ENCODE results near the gene CCL16.
"Not testable (repeated sequence)": the region's sequence is repeated elsewhere in the genome, so short reads cannot be mapped to it uniquely, and the experiment has no call there.

Gene CCL16

GRCh38 chr17:35963663-35964062, 17.6 kb downstream of the CCL16 start:
- H3K9me3 ChIP-seq (ENCODE audit: control insufficient read depth, low read length): no peaks in the 10 kb centered on the region
- no peak overlapping the region for H3K4me3 ChIP-seq (ENCODE audit: low read length)
- no peaks in the 10 kb centered on the region for H3K4me1 ChIP-seq (ENCODE audit: control insufficient read depth, insufficient read depth, low read length)
- H3K36me3 ChIP-seq (ENCODE audit: control insufficient read depth, insufficient read depth, low read length): no peaks in the 10 kb centered on the region
- no peaks in the 10 kb centered on the region for H3K27me3 ChIP-seq (ENCODE audit: control insufficient read depth, insufficient read depth, low read length)
- H3K9ac ChIP-seq (ENCODE audit: low read length): no peak overlapping the region

GRCh38 chr17:35953720-35954119, 27.6 kb downstream of the CCL16 start:
- H3K36me3 ChIP-seq (ENCODE audit: control insufficient read depth, insufficient read depth, low read length): no peaks in the 10 kb centered on the region
- no peaks in the 10 kb centered on the region for H3K9me3 ChIP-seq (ENCODE audit: control insufficient read depth, low read length)
- H3K9ac ChIP-seq (ENCODE audit: low read length): no peak overlapping the region
- H3K27me3 ChIP-seq (ENCODE audit: control insufficient read depth, insufficient read depth, low read length): no peaks in the 10 kb centered on the region
- H3K4me1 ChIP-seq (ENCODE audit: control insufficient read depth, insufficient read depth, low read length): no peaks in the 10 kb centered on the region
- no peak overlapping the region for H3K4me3 ChIP-seq (ENCODE audit: low read length)

GRCh38 chr17:35949401-35949800, 31.9 kb downstream of the CCL16 start:
- H3K27me3 ChIP-seq (ENCODE audit: control insufficient read depth, insufficient read depth, low read length): no peaks in the 10 kb centered on the region
- no peaks in the 10 kb centered on the region for H3K4me1 ChIP-seq (ENCODE audit: control insufficient read depth, insufficient read depth, low read length)
- H3K4me3 ChIP-seq (ENCODE audit: low read length): no peak overlapping the region
- no peak overlapping the region for H3K9ac ChIP-seq (ENCODE audit: low read length)
- no peaks in the 10 kb centered on the region for H3K36me3 ChIP-seq (ENCODE audit: control insufficient read depth, insufficient read depth, low read length)
- no peaks in the 10 kb centered on the region for H3K9me3 ChIP-seq (ENCODE audit: control insufficient read depth, low read length)

GRCh38 chr17:35948092-35948491, 33.2 kb downstream of the CCL16 start:
- peaks cover 2% of the 10 kb centered on the region for H3K4me1 ChIP-seq (ENCODE audit: control insufficient read depth, insufficient read depth, low read length)
- H3K36me3 ChIP-seq (ENCODE audit: control insufficient read depth, insufficient read depth, low read length): no peaks in the 10 kb centered on the region
- H3K27me3 ChIP-seq (ENCODE audit: control insufficient read depth, insufficient read depth, low read length): no peaks in the 10 kb centered on the region
- H3K9ac ChIP-seq (ENCODE audit: low read length): no peak overlapping the region
- H3K4me3 ChIP-seq (ENCODE audit: low read length): no peak overlapping the region
- H3K9me3 ChIP-seq (ENCODE audit: control insufficient read depth, low read length): no peaks in the 10 kb centered on the region

- Histone ChIP-seq H3K4me1 (ENCODE audit: control insufficient read depth, insufficient read depth, low read length) (peaks cover 11% of the 10 kb centered on the region), H3K27me3 (ENCODE audit: control insufficient read depth, insufficient read depth, low read length) (no peaks in the 10 kb centered on the region), H3K9me3 (ENCODE audit: control insufficient read depth, low read length) (no peaks in the 10 kb centered on the region), H3K9ac (ENCODE audit: low read length) (no peak overlapping the region), H3K36me3 (ENCODE audit: control insufficient read depth, insufficient read depth, low read length) (no peaks in the 10 kb centered on the region), H3K4me3 (ENCODE audit: low read length) (no peak overlapping the region)
Observed at GRCh38 chr17:35947156-35947585, 34.1 kb downstream of the CCL16 start.

GRCh38 chr17:35944151-35944550, 37.1 kb downstream of the CCL16 start:
- no peaks in the 10 kb centered on the region for H3K9me3 ChIP-seq (ENCODE audit: control insufficient read depth, low read length)
- H3K4me1 ChIP-seq (ENCODE audit: control insufficient read depth, insufficient read depth, low read length): peaks cover 11% of the 10 kb centered on the region
- no peak overlapping the region for H3K4me3 ChIP-seq (ENCODE audit: low read length)
- H3K27me3 ChIP-seq (ENCODE audit: control insufficient read depth, insufficient read depth, low read length): no peaks in the 10 kb centered on the region
- no peak overlapping the region for H3K9ac ChIP-seq (ENCODE audit: low read length)
- no peaks in the 10 kb centered on the region for H3K36me3 ChIP-seq (ENCODE audit: control insufficient read depth, insufficient read depth, low read length)

- H3K9me3 ChIP-seq (ENCODE audit: control insufficient read depth, low read length): no peaks in the 10 kb centered on the region
- no peak within 1 kb of the TSS for H3K9ac ChIP-seq (ENCODE audit: low read length)
- no peaks in the 10 kb centered on the region for H3K36me3 ChIP-seq (ENCODE audit: control insufficient read depth, insufficient read depth, low read length)
- H3K4me3 ChIP-seq (ENCODE audit: low read length): no peak within 1 kb of the TSS
- H3K4me1 ChIP-seq (ENCODE audit: control insufficient read depth, insufficient read depth, low read length): peaks cover 11% of the 10 kb centered on the region
- no peaks in the 10 kb centered on the region for H3K27me3 ChIP-seq (ENCODE audit: control insufficient read depth, insufficient read depth, low read length)
Observed at GRCh38 chr17:35943537-35943936, 37.8 kb downstream of the CCL16 start, which contains the start of gene LYZL6. TSS of gene LYZL6 (minus strand) at chr17:35943713. CDS start at chr17:35939356, 4,357 bp downstream.

- Histone ChIP-seq H3K4me3 (ENCODE audit: low read length) (no peak overlapping the region), H3K4me1 (ENCODE audit: control insufficient read depth, insufficient read depth, low read length) (peaks cover 11% of the 10 kb centered on the region), H3K9me3 (ENCODE audit: control insufficient read depth, low read length) (no peaks in the 10 kb centered on the region), H3K36me3 (ENCODE audit: control insufficient read depth, insufficient read depth, low read length) (no peaks in the 10 kb centered on the region), H3K9ac (ENCODE audit: low read length) (no peak overlapping the region), H3K27me3 (ENCODE audit: control insufficient read depth, insufficient read depth, low read length) (no peaks in the 10 kb centered on the region)
Observed at GRCh38 chr17:35942588-35943186, 38.6 kb downstream of the CCL16 start.

- H3K9ac ChIP-seq (ENCODE audit: low read length); H3K4me3 ChIP-seq (ENCODE audit: low read length); H3K27me3 ChIP-seq (ENCODE audit: control insufficient read depth, insufficient read depth, low read length); H3K9me3 ChIP-seq (ENCODE audit: control insufficient read depth, low read length); H3K36me3 ChIP-seq (ENCODE audit: control insufficient read depth, insufficient read depth, low read length): not testable (repeated sequence)
- peaks cover 11% of the 10 kb centered on the region for H3K4me1 ChIP-seq (ENCODE audit: control insufficient read depth, insufficient read depth, low read length)
Observed at GRCh38 chr17:35938492-35938891, 42.8 kb downstream of the CCL16 start.

- no peak overlapping the region for H3K4me3 ChIP-seq (ENCODE audit: low read length)
- H3K27me3 ChIP-seq (ENCODE audit: control insufficient read depth, insufficient read depth, low read length): no peaks in the 10 kb centered on the region
- no peaks in the 10 kb centered on the region for H3K4me1 ChIP-seq (ENCODE audit: control insufficient read depth, insufficient read depth, low read length)
- H3K36me3 ChIP-seq (ENCODE audit: control insufficient read depth, insufficient read depth, low read length): no peaks in the 10 kb centered on the region
- H3K9me3 ChIP-seq (ENCODE audit: control insufficient read depth, low read length): no peaks in the 10 kb centered on the region
- H3K9ac ChIP-seq (ENCODE audit: low read length): no peak overlapping the region
Observed at GRCh38 chr17:35936063-35936462, 45.2 kb downstream of the CCL16 start.

GRCh38 chr17:35934760-35935159, 46.5 kb downstream of the CCL16 start:
- no peaks in the 10 kb centered on the region for H3K36me3 ChIP-seq (ENCODE audit: control insufficient read depth, insufficient read depth, low read length)
- H3K9me3 ChIP-seq (ENCODE audit: control insufficient read depth, low read length): no peaks in the 10 kb centered on the region
- H3K4me3 ChIP-seq (ENCODE audit: low read length): no peak overlapping the region
- H3K27me3 ChIP-seq (ENCODE audit: control insufficient read depth, insufficient read depth, low read length): no peaks in the 10 kb centered on the region
- H3K9ac ChIP-seq (ENCODE audit: low read length): no peak overlapping the region
- peaks cover 5% of the 10 kb centered on the region for H3K4me1 ChIP-seq (ENCODE audit: control insufficient read depth, insufficient read depth, low read length)

- H3K4me1 ChIP-seq (ENCODE audit: control insufficient read depth, insufficient read depth, low read length): peaks cover 5% of the 10 kb centered on the region
- H3K36me3 ChIP-seq (ENCODE audit: control insufficient read depth, insufficient read depth, low read length): no peaks in the 10 kb centered on the region
- H3K27me3 ChIP-seq (ENCODE audit: control insufficient read depth, insufficient read depth, low read length): no peaks in the 10 kb centered on the region
- no peak overlapping the region for H3K4me3 ChIP-seq (ENCODE audit: low read length)
- no peaks in the 10 kb centered on the region for H3K9me3 ChIP-seq (ENCODE audit: control insufficient read depth, low read length)
- H3K9ac ChIP-seq (ENCODE audit: low read length): no peak overlapping the region
Observed at GRCh38 chr17:35932586-35932985, 48.7 kb downstream of the CCL16 start.
